Testis (tissue), 3 donors: ENCODE data around the gene C4orf17. TPM values are rescaled to one million over a fixed set of nuclear protein-coding genes. Genes with fewer than 3 reads are reported as not detected.

ENCODE experiments used
- DNase-seq: peaks from one replicate; pipeline ENCODE4 v3.0.0-alpha.2; 2019
- H3K27ac ChIP-seq, 2 donors: fragments of 200-600 bp; sonication (generic); one replicate each; pipeline ENCODE4 v1.5.1; 2019
- H3K27me3 ChIP-seq: fragments of 200-600 bp; sonication (generic); one replicate; pipeline ENCODE4 v1.5.1; 2019
- H3K36me3 ChIP-seq: fragments of 200-600 bp; sonication (generic); one replicate; pipeline ENCODE4 v1.5.1; 2017; ENCODE audit warnings: low read depth; ENCODE audit errors: missing control alignments
- H3K4me1 ChIP-seq: fragments of 200-600 bp; sonication (generic); one replicate; pipeline ENCODE4 v1.5.1; 2019
- H3K4me3 ChIP-seq, 2 donors: fragments of 200-600 bp; sonication (generic); one replicate each; pipeline ENCODE4 v1.5.1; 2017 to 2019
- H3K9me3 ChIP-seq: fragments of 200-600 bp; sonication (generic); one replicate; pipeline ENCODE4 v1.5.1; 2017
- POLR2A ChIP-seq: fragments of 450-650 bp; IDR thresholded peaks from one replicate; pipeline ENCODE4 v1.6.1; 2017; ENCODE audit warnings: antibody characterized with exemption, mild to moderate bottlenecking, moderate library complexity
- WGBS, 2 donors: methylation state at CpG; one replicate each; pipeline ENCODE4 v1.1.5; 2018; 5-methylcytosine and 5-hydroxymethylcytosine counted together
- intact Hi-C: fragments of 100-400 bp; cut with DNase I; formaldehyde crosslinking; loops from one replicate; pipeline ENCODE4 v1.15.1; 2023; ENCODE audit warnings: low total_unique reads
- polyA plus RNA-seq: library from polyadenylated mRNA; stranded (reverse); fragments of 350-450 nt; fragmentation: Illumina TruSeq; extraction: RNeasy Lipid Tissue Mini Kit (QIAGEN cat#74804); gene quantifications from one replicate; pipeline ENCODE4 v1.2.3, GENCODE V29; 2014; ENCODE audit warnings: low read depth, low replicate concordance; ENCODE audit not compliant: insufficient read depth
- total RNA-seq, 2 donors: library from RNA; depleted of rRNA; stranded (reverse); fragments of >200 nt; gene quantifications; one replicate each; pipeline ENCODE4 v1.2.3, GENCODE V29; 2016
- TF ChIP-seq, protein P1 (sequence below), 3 experiments: fragments of 450-650 bp in 2 of 3; fragments of 200-600 bp in 1 of 3; sonication (generic) in 1 of 3; IDR thresholded peaks; one replicate each; pipeline ENCODE4 v1.5.1; 2016 to 2019; ENCODE audit warnings: antibody characterized with exemption in 3 of 3, mild to moderate bottlenecking in 2 of 3, moderate library complexity in 1 of 3

Gene C4orf17
- total and polyA plus RNA-seq, 3 donors from 2014 or later = 10.9 to 51.2 (median 18.9) TPM

DNA sequence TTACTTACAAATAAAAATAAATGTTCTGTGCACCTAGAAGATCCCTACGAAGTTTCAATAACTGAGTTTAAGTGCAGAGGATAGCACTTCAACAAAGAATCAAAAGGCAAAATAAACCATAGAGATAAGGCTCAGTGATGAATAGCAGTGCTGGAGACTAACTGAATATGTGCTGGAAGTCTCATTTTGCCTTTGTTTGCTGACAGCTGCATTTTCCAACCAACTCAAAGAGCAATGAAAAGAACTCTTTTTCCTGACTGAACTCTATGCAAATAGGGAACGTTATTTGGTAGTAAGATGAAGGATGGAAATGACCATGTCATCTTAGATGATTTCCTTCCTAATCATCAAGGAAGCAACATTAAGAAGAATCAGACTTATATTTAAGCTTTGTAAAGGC is 42.9 kb upstream of the C4orf17 start:
- Histone ChIP-seq H3K27me3 (no peaks in the 10 kb centered on the region), H3K4me3 (no peak overlapping the region), H3K4me1 (no peaks in the 10 kb centered on the region), H3K36me3 (no peaks in the 10 kb centered on the region), H3K9me3 (no peaks in the 10 kb centered on the region), H3K27ac (no peak overlapping the region)
- intact Hi-C loops = no loop called here
- DNase-seq = no peak
- 63 to 70% methylated on average over 2 of the region's 2 CpGs for WGBS, 2 donors
- TF ChIP-seq POLR2A = no peak
- TF ChIP-seq, protein P1, sequence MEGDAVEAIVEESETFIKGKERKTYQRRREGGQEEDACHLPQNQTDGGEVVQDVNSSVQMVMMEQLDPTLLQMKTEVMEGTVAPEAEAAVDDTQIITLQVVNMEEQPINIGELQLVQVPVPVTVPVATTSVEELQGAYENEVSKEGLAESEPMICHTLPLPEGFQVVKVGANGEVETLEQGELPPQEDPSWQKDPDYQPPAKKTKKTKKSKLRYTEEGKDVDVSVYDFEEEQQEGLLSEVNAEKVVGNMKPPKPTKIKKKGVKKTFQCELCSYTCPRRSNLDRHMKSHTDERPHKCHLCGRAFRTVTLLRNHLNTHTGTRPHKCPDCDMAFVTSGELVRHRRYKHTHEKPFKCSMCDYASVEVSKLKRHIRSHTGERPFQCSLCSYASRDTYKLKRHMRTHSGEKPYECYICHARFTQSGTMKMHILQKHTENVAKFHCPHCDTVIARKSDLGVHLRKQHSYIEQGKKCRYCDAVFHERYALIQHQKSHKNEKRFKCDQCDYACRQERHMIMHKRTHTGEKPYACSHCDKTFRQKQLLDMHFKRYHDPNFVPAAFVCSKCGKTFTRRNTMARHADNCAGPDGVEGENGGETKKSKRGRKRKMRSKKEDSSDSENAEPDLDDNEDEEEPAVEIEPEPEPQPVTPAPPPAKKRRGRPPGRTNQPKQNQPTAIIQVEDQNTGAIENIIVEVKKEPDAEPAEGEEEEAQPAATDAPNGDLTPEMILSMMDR (IDR thresholded peaks at IDR 0.05) = no peak

DNA sequence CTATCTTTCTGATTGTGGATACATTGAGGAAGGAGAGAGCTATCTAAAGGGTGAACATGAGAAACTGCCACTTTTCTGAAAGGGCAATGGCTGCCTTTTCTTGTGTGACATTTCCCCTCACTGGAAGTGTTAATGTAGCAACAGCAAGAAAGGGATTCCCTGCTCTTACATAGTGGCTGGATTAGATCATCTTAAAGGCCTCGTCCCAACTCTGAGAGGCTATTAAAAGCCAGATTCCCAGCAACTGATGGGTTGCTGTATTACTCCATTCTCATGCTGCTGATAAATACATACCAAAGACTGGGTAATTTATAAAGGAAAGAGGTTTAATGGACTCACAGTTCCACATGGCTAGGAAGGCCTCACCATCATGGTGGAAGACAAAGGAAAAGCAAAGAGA is 41.9 kb upstream of the C4orf17 start:
- no peak overlapping the region for H3K27ac ChIP-seq
- H3K36me3 ChIP-seq = no peaks in the 10 kb centered on the region
- H3K4me1 ChIP-seq = no peaks in the 10 kb centered on the region
- H3K27me3 ChIP-seq = no peaks in the 10 kb centered on the region
- H3K9me3 ChIP-seq = no peaks in the 10 kb centered on the region
- TF ChIP-seq POLR2A = no peak
- TF ChIP-seq, protein P1 (IDR thresholded peaks at IDR 0.05) = no peak
- DNase-seq = no peak
- 83 to 100% methylated on average over 1 of the region's 1 CpG for WGBS, 2 donors
- intact Hi-C loops = no loop called here
- no peak overlapping the region for H3K4me3 ChIP-seq

DNA sequence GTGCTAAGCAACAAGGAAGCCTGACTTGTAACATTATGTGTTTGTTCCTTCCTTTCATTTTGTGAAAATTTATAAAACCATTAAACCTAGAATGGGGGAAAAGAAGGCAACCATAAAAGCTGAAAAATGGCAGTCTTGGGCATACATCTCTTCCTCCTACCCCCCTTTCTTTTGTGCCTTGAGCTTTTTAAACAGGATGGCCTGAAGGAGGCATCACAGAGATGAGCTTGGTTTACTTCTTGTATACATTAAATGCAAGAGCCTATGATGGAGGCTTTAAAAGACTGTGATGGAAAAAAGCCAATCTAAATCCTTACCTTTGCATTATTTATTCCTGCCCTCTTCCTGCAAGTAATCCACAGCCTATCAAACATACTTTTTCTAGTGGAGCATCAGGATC is 39.5 kb upstream of the C4orf17 start:
- Histone ChIP-seq H3K27me3 (no peaks in the 10 kb centered on the region), H3K4me1 (no peaks in the 10 kb centered on the region), H3K9me3 (no peaks in the 10 kb centered on the region), H3K27ac (no peak overlapping the region), H3K36me3 (no peaks in the 10 kb centered on the region), H3K4me3 (no peak overlapping the region)
- intact Hi-C loops = no loop called here
- TF ChIP-seq, protein P1 (IDR thresholded peaks at IDR 0.05) = no peak
- no peak for TF ChIP-seq POLR2A
- no peak for DNase-seq

GRCh38 chr4:99471896-99472295 is 38.9 kb upstream of the C4orf17 start:
- Histone ChIP-seq H3K9me3 (no peaks in the 10 kb centered on the region), H3K4me1 (no peaks in the 10 kb centered on the region), H3K27ac (no peak overlapping the region), H3K36me3 (no peaks in the 10 kb centered on the region), H3K27me3 (no peaks in the 10 kb centered on the region), H3K4me3 (no peak overlapping the region)
- DNase-seq = no peak
- WGBS, 2 donors = 51 to 65% methylated on average over 1 of the region's 1 CpG
- intact Hi-C loops = no loop called here
- TF ChIP-seq, protein P1 (IDR thresholded peaks at IDR 0.05) = no peak
- no peak for TF ChIP-seq POLR2A

- TF ChIP-seq, protein P1 (IDR thresholded peaks at IDR 0.05) = no peak
- TF ChIP-seq POLR2A = no peak
- Histone ChIP-seq H3K36me3 (no peaks in the 10 kb centered on the region), H3K4me3 (no peak overlapping the region), H3K4me1 (no peaks in the 10 kb centered on the region), H3K27me3 (no peaks in the 10 kb centered on the region), H3K9me3 (no peaks in the 10 kb centered on the region), H3K27ac (no peak overlapping the region)
- intact Hi-C loops = no loop called here
- 43 to 96% methylated on average over 1 of the region's 1 CpG for WGBS, 2 donors
- no peak for DNase-seq
Measured at GRCh38 chr4:99473131-99473530, 37.7 kb upstream of the C4orf17 start.
